ENCODE measurements around the gene ADAMTS13.

Gene ADAMTS13

DNA sequence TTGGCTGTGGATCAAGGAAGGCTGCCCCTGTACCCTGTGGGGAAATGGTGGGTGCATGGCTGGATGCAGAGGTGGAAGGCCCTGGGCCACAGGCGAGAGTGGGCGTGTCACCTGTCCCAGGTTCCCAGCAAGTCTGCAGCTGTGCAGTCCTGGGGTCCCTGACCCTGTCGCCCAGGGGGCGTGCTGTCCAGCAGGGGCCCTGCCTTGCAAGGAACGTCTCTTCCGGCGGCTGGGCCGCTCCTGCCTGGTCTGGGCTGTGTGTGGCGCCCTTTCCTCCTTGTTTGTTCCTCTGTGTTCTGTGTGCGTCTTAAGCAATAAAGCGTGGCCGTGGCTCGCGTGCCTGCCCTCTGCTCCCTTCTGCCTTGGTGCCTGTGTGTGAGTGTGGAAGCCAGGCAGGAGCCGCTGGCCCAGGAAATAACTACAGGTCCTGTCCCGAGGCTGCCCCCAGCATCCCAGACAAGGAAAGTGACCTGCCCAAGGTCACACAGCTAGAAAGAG lies 48.3 kb downstream of the ADAMTS13 start:
- no peak for DNase-seq (ENCODE audit: low read depth in 2 of 2, low spot score in 1 of 2)

DNA sequence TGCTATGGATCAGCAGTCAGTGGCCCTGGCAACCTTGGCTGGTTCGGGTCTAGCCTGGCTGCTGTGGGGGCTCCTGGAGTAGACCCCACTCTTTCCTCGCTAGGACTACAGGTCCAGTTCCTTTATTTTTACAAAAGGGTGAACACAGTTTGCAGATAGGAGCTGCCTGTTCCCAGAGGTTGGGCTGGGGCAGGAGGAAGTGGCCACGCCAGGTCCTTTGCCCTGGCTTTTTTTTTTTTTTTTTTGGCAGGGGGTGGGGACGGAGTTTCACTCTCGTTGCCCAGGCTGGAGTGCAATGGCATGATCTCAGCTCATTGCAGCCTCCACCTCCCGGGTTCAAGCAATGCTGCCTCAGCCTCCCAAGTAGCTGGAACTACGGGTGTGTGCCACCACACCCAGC lies 48.8 kb downstream of the ADAMTS13 start:
- DNase-seq (ENCODE audit: low read depth in 2 of 2, low spot score in 1 of 2), result no peak

DNA sequence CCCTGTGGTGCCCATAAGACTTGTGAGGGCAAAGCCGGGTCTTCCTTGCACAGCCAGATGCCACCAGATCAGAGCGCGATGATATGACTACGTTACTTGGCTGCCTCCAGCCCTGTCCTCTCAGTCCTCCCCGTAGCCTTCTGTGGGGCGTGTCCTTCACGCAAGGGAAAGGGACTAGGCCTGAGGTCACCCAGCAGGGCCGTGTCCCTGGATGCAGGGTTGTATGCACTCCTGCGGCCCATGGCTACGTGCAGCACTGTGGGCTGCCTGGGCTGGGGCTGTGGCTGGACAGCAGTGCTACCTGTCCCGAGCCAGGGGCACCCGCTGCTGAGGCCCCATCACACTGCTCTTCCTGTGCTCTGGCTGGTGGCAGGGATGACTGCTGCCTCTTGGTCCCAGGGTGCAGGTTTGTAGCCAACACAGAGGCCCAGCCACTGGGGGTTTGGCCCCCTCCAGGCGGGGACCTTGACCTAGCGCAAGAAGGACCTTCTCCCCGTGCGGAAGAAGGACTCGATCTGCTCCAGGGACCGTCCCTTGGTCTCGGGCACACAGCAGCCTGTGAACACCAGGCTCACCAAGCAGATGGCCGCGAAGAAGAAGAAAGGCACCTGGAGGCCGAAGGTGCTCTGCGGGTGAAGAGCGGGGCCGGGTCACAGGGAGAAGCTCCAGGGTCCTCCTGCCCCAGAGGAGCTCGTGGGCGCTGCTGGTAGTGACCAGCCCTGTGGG lies 49.5 kb downstream of the ADAMTS13 start:
- no peak for DNase-seq (ENCODE audit: low read depth in 2 of 2, low spot score in 1 of 2)

DNA sequence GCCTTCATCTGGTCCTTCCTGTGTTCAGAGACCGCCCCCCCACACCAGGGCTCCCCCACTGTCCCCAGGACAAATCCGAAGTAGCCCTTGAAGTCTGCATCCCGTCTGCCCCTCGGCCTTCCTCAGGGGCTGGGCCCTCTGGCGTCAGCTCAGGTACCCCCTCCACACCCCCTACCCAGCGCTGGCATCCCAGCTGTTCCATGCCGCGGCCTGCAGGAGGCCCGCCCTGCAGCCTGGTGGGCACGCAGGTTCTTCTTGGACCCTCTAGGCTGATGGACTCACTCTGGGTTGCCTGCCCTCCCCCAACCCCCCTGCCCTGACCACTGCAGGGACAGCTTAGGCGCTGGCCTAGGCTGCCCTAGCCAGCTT lies 50.1 kb downstream of the ADAMTS13 start:
- DNase-seq (ENCODE audit: low read depth in 2 of 2, low spot score in 1 of 2), result no peak

DNA sequence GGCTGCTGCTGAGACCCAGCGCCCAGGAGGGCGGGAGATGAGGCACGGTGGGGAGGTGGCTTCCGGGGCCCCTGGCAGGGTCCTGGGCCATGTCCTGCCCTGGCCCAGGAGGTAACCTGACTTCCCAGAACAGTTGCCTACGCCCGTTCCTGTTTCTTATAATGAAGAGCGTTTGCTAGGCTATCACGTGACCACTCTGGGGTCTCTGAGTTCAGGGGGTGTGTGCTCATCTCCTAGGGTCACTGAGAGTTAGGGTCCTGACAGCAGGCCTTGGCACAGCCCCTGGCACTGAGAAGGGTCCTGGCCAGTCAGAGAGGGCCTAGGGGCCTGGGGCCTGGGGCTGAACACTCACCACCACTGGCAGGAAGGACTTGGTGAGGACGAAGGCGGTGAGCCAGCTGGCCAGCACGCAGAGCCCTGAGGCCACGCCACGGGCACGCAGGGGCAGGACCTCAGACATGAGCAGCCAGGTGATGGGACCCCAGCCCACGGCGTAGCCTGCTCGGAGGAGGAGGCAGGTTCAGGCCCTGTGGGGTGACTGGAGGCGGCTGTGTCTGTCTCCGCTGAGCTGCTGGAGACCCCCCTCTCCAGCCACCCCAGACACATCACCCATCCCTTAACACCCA lies 50.7 kb downstream of the ADAMTS13 start:
- no peak for DNase-seq (ENCODE audit: low read depth in 2 of 2, low spot score in 1 of 2)

DNA sequence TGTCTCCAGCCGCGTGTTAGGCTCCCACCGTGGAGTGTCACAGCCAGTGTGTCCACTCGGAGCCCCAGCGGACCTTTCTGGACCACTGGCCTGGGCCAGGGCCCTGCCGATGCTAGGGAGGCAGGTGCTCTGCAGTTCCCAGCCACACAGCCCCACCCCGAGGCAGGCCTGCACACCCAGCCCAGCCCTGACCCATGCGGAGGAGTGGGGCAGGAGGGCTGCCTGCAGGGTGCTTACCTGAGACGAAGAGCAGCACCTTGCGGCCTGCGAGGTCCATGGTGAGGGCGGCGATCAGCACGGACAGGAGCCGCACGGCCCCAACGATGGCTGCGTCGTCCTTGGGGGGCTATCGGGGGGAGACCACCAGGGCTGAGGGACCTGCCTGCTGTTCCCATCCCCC lies 51.6 kb downstream of the ADAMTS13 start:
- DNase-seq (ENCODE audit: low read depth in 2 of 2, low spot score in 1 of 2), result no peak

DNA sequence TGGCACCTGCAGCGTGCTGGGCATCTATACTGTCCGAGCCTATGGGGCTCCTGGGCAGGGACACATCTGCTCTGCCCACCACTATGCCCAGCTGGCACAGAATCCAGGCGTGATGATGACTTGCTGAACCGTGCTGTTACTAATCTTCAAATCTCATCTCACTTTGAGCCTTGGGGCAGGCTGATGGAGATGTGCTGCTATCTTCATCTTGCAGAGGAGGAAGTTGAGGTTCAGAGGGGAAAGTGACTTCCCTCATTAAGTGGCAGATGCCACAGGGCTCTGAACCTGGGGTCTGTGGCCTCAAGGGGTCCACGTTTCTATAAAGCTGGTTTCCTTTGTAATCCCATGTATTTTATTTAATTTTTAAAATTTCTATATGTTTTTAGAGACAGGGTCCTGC lies 52.0 kb downstream of the ADAMTS13 start:
- no peak for DNase-seq (ENCODE audit: low read depth in 2 of 2, low spot score in 1 of 2)

DNA sequence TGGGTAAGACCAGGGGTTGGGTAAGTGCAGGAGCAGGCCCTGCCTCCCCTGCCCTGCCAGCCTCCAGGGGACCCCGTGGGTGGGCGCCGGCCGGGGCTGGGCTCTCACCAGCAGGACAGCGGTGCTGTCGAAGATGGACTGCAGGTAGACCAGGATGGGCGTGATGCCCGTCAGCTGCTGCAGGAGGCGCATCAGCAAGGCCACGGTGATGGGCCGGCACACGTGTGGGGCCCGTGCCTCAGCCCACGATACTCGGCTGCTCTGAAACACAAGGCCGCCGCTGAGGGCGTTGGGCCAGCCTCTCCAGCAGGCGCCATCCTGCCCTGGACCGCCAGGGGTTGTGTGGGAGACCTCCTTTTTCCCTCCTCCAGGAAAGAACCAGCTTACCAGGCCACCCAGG lies 52.7 kb downstream of the ADAMTS13 start:
- DNase-seq (ENCODE audit: low read depth in 2 of 2, low spot score in 1 of 2), result no peak

DNA sequence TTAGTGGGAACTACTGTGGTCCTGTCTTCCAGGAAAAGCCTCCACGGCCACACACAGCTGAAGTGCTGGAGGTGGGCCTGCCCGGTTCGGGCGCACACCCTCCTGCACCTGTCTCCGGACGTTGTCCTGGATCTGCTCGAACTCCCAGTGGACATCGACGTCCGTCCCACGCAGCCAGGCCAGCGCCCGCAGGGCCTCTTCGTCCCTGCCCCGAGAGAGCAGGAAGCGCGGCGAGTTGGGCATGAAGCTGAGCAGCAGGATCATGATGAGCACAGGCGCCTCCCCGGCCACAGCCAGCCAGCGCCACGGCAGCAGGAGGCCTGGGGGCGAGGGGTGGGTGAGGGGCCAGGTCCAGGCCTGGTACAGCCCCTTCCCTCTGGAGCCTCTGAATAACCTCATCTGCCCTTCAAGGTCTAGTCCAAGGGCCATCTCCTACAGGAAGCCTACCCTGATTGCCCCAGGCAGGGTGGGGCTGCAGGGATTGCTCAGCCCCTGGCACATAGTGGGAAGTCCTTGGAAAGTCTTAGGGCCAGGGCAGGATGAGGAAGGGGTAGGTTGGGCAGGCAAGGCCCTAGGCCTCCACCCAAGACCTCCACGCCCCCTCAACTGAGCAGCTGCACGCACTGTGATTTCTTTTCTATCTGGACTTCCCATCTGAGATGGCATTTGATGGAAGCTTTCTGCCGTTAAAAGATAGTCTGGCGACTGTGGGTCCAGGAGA lies 53.3 kb downstream of the ADAMTS13 start:
- DNase-seq (ENCODE audit: low read depth in 2 of 2, low spot score in 1 of 2), result no peak

DNA sequence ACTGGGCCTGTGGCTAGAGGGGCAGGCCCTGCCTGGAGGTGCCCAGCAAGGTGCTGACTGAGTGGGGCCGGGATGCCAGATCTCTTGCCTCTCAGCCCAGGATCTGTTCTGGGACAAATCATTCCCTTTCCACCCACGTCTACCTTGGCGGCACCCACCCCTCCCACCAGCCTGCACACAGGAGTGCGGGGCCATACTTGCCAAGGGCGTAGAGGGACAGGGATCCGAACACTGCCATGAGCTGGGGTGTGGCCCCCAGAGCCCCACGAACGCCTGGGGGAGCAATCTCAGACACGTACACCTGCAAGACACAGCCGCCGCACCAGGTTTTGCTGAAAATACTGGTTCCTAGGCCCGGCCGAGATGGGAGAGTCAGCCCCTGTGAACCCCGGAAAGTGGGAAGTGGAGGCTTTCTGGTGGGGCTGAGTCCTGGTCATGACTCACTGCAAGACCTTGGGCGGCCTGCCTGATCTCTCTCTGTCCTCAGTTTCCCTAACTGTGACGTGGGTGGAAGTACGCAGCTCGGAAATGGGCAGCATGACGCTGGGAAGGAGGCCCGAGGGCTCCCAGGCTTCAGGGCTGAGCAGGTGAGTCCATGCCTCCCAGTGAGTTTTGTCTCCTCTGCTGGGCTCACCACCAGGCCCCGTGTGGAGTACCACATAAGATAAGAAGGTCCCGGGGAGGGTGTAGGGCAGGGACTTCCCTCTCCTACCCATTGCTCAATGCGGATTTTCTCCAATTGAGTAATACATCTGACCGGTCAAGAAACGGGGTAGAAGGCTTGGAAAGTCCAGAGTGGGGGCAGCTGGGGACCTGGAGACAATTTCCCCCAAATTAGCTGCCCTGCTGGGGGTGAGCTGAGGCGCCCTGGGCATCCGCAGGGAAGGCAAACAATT lies 54.1 kb downstream of the ADAMTS13 start:
- no peak for DNase-seq (ENCODE audit: low read depth in 2 of 2, low spot score in 1 of 2)

DNA sequence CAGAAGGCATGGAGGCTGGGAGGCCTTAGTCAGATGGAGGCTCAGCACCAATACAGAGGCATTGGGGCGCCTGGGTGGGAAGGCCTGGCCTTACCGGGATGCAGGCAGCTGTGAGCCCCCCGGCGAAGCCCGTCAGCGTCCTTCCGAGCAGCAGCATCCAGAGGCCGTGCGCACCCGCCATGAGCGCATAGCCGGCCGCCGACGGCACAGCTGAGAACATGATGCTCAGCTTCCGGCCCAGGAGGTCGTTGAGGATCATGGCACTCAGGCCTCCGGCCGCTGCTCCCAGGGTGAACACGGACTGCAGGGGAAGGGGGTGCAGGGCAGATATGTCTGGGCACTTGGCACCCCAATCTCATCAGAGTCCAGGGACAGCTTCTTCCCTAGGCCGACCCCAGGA lies 54.8 kb downstream of the ADAMTS13 start:
- no peak for DNase-seq (ENCODE audit: low read depth in 2 of 2, low spot score in 1 of 2)

DNA sequence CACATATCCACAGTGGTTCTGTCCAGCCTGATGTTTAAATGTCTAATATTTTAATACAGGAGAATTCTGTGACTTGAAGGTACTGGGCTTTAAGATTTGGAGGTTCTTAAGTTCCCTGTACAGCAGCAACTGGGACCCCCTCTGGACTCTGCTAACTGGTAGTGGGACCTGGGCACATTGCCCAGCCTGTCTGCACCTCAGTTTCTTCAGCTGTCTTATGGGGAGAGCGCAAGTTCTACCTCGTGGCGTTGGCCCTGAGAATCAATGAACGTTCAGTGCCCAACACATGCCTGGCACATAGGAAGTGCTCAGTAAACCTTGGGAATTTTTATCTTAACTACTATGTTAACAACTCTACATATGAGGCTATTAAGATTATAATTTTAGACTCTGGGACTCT lies 55.3 kb downstream of the ADAMTS13 start:
- no peak for DNase-seq (ENCODE audit: low read depth in 2 of 2, low spot score in 1 of 2)

DNA sequence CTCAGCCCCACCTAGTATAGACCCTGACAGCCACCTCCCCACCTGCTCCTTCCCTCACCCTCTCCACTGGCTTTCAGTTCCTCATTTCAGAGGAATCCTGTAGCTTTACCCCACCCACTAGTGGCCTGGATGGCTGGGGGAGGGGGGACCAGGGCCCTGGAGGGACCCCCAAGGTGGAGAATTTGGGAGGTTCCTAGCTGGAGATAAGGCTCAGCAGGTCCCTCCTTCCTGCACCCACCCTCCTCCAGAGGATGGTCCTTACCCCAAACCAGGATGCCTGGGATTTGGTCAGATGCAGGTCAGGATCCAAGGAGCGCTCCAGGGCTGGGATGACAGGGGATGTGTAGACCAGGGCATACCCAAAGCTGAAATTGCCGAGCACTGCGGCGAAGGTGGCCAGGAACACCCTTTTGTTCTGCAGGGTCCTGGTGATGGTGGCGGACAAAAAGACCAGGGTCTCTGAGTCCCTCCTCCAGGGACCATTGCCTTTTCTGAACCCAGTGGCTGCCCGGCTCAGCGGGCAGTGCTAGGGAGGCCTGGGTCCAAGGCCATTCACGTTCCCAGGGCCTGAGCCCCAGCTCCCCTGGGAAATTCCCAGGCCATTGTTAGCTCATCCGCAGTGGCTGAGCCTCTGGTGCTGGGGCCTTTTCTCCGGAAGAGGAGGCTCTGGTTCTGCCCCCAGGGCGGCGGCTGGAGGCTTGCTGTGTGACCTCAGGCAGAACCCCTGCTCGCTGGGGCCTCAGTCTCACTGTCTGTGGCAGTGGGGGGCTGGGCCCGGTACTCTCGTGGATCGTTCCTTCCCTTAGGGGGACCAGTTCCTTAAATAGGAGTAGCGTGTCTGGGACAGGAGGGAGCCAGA lies 56.1 kb downstream of the ADAMTS13 start:
- no peak for DNase-seq (ENCODE audit: low read depth in 2 of 2, low spot score in 1 of 2)

DNA sequence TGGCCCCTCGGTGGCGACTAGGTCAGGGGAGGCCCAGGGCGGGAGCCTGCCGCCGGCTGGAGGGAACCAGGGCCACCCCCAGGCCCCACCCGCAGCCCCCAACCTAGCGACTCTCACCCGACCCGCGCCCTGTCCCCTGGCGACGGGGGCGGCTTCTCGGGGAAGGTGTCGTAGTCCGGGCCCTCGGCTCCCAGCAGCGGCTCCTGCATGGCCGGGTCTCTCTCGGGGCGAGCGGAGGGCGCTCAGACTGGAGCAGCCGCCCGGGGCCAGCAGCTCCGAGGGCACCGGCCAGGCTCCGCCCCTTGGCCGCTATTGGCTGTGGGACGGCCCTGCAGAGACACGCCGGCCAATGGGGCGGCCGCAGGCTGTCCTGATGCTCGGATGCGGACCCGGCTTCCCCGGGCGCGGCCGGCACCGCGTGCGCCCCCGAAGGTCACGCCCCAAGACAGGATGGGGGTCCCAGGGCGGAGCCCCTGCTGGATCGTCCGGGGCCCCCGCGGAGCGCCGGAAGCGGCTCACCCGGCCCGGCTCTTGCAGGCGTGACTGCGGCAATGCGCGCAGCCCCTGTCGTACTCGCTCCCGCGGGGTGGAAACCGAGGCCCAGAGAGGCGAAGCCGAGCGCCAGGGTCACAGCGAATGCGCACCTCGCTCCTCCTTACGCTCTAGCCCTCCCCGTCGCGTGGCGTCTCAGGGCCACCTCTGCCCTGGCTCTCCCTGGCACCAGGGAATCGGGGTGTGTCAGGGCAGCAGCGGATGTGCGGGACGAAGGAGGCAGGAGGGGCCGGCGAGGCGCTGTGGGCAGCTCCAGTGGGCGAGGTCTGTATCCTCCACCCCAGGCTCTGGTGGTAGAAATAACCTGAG lies 56.9 kb downstream of the ADAMTS13 start, which contains the start of gene SLC2A6:
SLC2A6 (minus strand) TSS at position 249 of the 861 bp plus-strand sequence; CDS start at position 209, 40 bp downstream.
- DNase-seq (ENCODE audit: low read depth in 2 of 2, low spot score in 1 of 2), result peak; percentile 59 to 65

DNA sequence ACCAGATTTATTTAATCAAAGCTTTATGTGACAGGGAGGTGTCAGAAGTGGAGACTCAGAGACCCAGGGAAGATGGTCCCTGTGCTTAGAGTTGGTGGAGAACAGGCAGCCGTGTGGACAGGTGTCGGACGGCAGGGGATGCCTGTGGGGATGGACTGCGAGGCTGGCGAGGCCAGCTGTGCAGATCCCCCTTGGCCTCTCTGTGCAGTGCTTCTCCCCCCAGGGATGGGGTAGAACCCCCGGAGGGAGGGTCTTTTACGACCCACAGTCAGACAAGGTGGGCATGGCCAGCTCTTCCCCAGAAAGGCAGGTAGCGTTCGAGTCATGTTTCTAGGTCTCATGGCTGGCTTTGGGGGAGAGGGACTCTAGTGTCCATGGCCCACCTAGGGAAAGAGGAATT lies 61.4 kb downstream of the ADAMTS13 start:
- no peak for DNase-seq (ENCODE audit: low read depth in 2 of 2, low spot score in 1 of 2)

DNA sequence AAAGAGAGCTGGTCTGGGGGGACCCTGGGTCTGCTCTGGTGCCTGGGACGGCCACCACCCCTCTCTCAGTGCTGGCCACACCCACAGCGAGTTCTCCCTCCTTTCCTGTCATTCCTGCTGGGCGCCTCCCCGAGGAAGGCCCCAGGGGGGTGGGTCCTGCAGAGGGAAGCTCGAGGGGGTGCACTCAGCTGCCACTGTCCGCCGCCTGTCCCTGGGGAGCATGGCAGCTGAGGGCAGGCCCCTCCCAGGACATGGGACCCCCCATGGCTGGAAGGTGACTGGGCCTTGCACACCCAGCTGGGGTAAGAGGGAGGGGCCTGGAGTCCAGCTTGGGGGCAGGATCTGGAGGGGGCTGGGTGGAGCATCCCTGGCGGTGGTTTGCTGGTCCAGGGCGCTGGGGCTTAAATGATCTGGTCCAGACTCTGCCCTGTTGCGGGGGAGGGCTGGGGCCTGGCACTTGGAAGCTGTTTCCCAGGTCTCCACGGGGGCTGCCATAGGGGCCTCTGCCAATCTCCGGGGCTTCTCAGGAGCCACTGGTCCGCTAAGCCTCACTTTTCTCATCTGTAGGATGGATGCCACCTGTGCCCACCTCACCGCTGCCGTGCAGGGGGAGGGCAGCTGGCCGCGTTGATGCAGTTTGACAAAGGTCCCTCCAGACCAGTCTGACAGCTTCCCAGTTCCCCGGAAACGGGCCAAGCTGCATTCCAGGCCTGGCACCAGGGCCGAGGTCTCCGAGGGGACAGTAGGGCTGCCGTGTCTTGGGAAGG lies 62.7 kb downstream of the ADAMTS13 start:
- DNase-seq (ENCODE audit: low read depth in 2 of 2, low spot score in 1 of 2), result no peak

DNA sequence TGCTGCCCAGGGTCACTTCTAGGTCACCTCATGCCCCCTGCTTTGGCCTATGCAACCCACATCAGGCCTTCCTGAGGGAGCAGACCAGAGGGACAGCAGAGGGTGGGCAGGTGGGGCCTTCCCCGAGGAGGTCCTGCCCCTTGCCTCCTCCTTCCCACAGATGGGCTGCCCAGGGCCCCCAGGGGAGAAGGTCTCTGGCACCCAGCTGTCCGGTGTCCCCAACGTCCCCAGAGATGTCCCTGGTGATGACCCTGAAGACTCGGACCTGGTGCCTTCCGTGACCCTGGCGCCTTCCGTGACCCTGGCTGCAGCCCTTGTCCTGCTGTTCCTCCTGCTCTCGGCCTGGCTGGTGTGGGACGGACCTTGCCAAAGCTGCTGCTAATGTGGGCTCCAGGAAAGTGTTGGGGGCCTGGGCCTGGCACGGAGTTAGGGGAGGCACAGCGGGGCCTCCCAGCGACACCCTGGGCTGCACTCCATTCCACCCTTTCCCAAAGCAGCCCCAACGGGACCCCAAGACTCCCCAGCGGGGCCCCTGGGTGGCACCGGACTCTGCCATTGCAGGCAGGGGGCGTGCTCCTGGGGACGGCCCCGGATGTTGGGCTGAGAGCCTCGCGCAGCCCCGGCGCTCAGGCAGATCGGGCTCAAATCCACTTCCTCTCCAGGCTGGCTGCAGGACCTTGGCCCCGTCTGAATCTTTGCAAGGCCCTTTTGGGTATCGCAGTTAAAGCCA lies 63.5 kb downstream of the ADAMTS13 start:
- no peak for DNase-seq (ENCODE audit: low read depth in 2 of 2, low spot score in 1 of 2)

DNA sequence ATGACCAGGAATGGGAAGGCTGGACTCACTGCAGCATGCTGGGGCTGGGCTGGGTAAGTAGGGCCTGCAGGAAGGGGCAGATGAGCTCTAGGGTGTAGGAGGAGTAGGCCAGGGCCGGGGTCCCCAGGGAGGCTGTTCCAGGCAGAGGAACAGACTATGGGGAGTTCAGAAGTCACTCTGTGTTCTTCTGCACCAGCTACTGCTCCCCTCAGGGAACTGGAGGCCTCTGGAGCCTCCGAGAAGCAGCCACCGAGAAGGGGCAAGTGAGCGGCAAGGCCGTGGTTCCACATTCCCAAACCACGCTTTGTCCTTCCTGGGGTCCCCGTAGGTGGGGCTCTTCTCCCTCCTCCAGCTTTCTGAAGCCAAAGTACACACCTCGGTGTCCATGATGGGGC lies 65.2 kb downstream of the ADAMTS13 start:
- DNase-seq (ENCODE audit: low read depth in 2 of 2, low spot score in 1 of 2), result no peak

Data from stimulated activated CD8-positive, alpha-beta memory T cell treated with anti-CD3 and anti-CD28 coated beads, Interleukin-4, amount 100 ng/mL, for 1 hour (primary cell).